GM19023 (cell line): ENCODE measurements around the gene RADIL.

ENCODE experiments used
- ATAC-seq: cut with Tn5 transposase; IDR thresholded peaks from one replicate; pipeline ENCODE4 v1.9.1; 2021; ENCODE audit warnings: mild to moderate bottlenecking, moderate library complexity; ENCODE audit not compliant: unreplicated experiment

RADIL gene

DNA sequence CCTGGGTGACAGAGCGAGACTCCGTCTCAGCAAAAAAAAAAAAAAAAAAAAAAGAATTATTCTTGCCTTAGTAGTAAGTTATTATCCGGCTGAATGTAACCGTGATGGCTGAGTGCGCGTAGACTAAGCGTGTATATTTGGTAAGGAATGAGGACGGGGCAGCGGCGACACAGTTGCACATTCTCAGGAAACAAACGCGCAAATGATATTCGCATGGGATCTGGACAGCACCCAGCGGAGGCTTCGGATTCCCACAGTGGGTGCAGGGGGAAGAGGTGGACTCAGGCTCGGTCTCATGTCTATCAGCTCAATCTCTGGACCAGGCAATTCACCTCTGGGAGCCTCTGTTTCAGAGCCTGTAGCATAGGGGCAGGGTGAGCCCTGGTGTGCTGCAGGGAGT is 50.8 kb downstream of the RADIL start:
- no peak for ATAC-seq

DNA sequence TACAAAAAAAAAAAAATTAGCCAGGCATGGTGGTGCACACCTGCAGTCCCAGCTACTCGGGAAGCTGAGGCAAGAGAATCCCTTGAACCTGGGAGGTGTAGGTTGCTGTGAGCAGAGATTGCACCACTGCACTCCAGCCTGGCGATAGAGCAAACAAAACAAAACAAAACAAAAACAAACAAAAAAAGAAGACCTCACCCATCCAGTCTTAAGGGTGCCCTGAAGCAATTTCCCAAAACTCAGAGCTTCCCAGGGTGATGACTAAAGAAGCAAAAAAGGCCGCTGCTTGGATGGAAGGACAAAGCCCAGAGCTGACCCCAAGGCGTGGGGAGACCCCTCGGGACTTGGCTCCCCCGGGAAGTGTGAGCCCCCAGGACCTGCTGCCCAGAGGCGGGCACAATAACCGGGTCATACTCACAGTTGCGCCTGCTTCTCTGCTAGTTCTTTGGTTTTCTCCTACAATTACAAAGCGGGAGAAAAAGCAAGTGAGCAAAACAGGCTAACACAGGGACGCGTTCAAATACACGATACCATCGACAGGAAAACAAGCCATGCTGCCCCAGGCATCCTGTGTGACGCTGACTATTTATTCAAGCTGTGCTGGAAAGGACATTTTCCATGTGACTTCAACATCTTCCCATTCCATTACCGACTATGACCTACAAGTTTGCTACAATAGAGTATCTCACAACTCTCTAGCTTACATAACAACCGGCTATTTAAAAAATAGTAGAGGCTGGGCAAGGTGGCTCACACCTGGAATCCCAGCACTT is 51.6 kb downstream of the RADIL start:
- no peak for ATAC-seq

DNA sequence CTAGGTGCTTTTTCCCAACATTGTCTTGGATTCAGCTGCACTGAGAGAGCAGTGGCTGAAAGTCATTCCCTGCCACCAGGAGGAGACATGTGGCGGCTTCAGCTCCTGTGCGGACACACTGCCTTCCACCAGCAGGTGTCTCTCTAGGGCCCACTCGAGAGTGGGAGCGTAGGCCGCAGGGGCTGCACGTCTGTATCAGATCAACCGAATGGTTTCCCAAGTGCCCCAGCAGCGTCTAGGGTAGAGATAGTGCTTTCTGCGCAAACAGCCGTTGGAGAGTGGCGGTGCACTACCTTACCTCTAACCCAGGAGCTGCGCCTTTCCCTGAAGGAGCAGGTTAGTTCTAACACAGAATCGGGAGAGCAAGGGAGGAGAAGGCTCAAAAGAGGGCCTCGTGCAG is 53.3 kb downstream of the RADIL start:
- no peak for ATAC-seq

DNA sequence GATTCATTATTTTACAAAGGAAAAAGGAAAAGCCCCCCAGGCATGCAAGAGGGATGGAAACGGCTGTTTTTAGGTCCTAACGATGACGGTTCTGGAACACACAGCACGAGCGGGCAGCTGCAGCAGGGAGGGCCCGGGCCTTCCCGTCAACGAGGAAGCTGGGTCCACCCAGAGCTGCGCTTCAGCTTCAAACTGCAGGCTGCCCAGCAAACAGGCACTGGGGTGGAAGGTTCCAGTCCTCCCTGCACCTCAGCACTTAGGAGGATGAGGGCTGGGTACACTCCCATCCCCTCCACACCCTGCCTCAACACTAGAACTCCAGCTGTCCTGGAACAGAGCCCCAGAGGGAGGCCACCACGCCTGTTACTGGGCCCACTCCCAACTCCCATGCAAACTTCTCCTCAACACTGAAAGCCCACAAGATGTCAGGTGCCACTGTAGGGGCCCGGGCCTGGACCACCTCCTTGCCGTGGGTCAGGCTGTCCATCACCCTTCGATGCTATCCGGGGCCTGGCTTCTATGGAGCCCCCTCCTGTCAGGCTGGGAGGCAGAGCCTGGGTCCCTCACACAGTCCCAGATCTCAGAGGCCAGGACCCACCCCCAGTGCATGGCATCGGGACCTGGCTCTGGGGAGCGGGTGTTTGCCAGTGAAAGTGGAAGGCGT is 54.7 kb downstream of the RADIL start:
- no peak for ATAC-seq

DNA sequence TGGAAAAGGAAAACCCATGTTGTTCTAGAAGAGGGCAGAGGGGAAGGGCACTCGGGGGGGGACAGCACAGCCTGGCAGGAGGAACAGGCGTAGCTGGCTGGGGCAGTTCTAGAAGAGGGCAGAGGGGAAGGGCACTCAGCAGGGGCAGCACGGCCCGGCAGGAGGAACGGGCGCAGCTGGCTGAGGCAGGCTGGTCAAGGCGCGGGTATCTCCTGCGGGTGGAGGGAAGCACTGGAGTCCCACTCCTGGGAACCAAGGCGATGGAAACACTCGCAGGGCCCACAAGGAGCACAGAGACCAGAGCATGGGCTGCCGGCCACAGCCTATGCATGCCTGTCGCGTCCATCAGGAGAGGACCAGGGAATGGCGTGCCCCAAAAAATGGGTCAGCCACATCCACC is 58.4 kb downstream of the RADIL start:
- ATAC-seq: no peak

DNA sequence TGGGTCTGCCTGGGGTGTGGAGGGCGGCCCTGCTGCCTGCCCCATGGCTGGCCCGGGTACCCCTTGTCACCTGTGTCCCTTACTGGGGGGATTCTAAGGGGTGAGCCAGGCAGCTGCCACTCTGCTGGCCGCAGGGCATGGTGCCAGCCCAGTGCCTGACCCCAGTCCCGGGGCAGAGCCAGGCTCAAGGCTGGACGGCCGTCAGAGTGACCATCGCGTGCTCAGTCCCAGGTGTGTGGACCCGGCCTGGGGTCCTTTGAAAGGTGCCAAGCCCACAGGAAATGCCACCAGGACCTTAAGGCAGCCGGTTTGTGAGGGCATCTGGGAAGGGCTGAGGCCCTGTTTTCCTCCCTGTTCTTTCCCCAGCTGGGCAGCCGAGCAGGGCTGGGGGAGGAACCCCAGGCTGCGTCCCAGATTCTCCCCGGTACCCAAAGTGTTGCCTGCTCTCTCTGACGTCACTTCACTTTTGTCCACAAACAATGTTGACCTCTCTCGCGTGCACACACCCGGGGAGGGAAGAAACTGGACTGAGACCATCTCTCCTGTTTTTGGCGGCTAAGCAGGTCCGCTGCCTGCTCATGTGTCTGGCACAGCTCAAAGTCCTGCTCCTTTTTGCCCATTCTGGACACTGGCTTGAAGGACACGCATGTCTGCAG is 59.3 kb downstream of the RADIL start:
- no peak for ATAC-seq

DNA sequence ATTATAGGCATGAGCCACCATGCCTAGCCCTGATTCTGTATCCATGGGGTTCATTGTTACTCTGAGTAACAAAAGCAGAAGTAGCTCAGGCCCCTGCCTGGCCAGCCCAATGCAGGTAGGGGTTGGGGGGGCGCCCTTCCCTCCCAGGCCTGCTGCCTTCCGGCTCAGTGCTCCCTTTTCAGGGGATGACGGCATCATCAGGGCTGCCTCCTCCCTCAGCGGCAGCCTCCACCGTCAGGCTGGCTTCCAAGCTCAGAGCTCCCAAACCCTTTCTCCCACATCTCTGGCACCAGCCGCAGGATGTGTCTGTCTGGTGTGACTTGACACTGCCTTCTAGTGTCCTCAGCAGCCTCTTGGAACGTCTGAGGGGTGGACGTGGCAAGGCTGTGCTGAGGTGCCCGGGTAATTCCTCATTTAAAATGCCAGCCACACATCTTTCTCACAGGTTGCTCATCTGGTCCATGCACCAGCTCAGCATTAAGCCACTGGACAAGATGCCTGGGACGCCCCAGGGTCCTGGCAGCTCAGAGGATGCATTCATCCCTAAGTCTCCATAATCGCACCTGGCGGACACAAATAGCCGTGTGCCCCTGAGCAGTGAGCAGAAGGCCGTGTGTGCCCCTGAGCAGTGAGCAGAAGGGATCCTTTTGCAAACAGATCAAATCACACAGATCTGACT is 59.9 kb downstream of the RADIL start:
- ATAC-seq: no peak

DNA sequence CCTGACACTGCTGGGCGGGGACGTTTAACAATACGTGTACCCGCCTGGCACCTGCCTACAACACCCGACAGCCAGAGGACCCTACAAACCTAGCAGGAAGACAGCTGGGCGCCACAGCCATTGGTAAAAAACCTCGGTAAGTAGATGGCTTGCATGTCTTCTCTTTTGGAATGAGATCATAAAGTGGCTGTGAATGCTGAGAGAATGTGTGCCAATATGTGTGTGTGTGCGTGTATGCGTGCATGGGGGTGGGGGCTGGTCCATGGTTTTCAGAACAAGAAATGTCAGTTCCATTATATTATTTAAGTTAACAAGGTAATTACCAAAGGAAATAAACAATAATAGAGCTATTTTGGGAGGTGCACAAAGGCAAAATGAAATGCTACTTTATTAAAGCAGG is 60.8 kb downstream of the RADIL start:
- no peak for ATAC-seq

DNA sequence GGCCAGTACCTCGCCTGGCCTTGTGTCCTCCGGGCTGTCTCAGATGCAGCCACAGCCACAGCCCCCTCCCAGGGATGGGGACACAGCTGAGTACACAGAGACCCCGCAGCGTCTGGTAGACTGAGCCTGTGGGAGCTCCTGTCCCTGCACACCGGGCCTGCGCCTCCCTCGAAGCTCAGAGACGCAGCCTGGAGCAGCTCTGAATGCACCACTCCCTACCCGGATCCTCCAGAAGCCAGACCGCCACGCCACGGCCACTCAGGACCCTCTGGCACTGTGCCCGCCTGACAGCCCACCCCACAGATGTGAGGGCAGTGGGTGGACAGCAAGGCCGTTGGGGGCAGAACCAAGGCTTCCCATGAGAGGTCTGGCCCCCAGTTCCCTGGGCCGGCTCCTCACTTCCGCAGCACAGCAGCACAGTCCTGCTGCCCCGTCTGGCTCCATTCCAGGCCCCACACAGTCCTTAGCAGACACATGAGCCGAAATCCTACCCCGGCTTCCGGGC is 62.5 kb downstream of the RADIL start:
- no peak for ATAC-seq

DNA sequence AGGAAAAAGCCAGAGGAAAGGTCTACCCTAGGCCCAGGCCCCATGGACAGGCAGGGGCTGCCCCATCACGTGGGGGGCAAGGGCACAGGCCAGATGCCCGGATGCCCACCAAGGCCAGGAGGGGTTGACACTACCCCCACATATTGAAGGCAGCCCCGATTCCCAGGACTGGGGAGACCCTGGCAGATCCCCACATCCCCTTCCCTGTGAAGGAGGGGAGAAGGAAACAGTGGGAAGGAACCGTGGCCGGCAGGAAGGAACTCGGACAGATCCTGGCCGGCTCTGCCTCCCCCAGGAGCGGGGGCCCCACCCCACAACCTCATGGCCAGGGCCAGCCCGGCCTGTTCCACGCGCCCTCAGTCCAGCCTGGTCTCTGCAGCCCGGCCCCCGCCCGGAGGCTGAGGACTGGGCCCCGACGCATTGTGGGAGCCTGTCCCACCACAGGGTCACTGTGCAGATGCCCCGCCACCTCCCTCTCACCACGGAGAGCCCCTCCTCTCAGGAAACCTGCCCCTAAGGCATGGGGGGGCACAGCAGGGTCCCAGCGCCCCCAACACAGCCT is 63.0 kb downstream of the RADIL start:
- ATAC-seq: no peak

DNA sequence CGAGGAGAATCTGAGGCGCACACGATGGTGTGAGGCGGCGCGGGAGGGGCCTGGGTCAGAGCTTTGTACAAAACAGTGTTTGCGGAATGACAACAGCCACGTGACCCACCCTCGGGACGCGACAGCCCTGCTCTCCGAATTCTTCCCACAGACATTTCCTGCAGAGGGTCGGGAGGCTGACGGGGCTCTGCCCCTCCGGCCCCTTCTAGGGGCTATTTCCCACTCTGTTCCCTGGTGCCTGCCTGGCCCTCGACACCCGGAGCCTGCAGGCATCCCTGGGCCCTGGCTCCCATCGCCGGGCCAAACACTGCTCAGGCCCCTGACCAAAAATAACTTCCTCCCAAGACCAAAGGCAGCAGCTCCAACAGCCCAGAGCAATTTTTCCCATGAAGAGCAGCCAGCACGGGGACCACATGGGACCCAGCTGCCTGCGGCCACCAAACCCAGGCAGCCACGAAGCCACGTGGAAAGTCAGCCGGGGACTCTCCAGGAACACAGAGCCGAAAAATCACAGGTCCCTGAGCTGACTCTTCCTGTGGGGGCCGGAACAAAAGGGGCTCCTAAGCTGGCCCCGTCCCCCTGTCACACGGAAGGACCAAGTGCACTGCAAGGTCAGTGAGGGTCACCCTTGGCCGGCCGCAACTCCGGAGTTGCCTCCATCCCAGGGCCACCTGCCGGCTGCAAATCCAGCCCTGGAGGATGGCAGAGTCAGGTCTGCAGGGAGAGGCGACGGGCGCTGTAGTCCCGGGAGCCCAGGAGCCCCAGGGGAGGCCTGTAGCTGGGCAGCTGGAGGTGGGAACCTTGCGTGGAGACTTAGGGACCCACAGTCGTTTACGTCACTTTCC is 63.7 kb downstream of the RADIL start:
- ATAC-seq: no peak

DNA sequence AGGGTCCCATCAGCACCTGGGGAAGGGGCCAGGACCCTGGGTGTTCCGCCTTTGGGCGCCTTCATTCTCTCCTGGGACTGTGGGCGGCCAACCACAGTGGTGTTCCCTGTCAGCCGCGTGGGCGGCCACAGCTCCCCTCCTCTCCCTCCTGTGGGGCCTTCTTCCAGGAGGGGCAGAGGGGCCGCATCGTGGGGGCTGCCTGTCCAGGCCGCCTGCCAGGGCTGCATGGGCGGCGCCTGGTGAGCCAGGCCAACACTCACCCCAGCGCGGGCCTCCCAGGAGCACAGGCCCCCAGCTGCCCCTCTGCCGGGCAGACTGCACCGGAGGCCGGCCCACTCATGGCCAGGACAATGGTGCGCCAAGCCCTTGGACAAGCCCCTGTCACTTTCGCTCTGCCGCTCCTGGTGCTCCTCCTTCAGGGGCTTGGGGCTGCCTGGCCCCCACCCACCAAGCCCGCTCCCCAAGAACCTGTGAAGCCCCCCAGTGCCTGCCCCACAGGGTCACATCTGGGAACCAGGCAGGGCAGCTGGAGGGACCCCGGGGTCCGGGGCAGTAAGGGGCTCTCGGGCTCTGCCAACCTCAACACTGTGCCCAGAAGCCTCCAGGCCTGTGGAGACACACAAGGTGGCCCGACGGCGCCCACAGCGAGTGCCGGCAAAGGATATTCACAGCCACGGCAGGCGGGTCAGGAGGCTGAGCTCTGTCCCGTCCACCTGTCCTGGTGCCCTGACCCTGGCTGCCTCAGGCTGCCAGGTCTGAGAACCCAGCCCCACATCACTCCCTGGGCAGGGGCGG is 65.3 kb downstream of the RADIL start:
- ATAC-seq: no peak

DNA sequence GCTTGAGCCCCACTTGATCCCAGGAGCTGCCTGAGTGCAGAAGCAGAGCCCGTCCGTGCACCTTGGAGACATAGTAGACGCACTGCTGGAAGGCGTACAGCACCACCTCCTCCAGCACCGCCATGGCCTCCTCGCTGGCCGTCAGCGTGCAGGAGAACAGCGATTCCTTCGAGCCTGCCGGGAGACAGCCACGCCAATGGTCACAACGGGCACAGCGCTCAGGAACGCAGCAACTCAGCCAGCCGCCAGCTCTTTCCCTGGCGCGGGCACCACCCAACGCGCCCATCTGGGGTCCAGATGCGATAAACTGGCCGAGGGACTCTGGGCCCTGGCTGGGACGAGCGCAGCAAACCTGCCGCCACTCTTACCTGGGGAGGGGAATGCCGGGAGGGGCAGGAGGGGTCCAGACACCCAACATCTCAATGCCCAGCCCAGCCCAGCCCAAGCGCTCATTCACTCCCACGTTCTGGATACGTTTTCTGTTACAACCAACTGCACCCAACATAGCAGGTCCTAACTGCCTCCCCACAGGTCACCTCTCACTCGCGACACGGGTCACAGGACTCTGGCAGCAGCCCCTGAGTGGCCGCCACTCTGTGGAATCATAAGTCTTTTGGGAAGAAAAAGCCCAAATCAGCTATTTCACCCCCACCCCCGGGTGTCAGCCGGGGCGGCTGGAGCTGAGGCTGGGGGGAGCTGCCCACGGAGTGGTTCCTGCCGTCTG is 66.2 kb downstream of the RADIL start:
- no peak for ATAC-seq

DNA sequence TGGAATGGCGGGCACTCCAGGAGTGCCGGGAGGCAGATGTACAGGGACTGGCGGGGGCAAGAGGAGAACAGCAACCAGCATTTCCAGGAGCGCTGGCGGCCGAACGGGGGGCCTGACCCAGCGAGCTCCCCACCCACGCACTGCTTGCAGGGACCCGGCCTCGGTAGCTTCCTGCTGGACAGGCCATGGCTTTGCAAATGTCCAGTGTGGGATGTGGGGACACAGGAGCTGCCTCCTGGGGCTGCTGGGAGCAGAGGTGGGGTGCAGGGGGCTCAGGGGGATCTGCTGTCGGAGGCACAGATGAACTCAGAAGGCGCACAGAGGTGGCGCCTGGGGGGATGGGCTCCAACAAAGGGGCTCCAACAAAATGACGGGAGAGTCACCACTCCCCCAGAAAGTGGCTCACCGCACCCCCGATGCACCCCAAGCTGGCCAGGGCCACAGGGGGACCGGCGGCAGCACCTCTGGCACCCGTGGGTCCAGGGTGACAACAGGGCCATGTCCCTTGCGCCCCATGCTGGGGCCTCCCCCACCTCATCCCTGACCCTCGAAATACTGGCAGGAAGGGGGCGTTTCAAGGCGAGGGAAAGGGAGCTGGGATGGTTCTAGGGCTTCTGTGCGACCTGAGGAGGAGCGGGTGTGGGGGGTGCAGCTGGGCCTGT is 67.0 kb downstream of the RADIL start:
- ATAC-seq: no peak

DNA sequence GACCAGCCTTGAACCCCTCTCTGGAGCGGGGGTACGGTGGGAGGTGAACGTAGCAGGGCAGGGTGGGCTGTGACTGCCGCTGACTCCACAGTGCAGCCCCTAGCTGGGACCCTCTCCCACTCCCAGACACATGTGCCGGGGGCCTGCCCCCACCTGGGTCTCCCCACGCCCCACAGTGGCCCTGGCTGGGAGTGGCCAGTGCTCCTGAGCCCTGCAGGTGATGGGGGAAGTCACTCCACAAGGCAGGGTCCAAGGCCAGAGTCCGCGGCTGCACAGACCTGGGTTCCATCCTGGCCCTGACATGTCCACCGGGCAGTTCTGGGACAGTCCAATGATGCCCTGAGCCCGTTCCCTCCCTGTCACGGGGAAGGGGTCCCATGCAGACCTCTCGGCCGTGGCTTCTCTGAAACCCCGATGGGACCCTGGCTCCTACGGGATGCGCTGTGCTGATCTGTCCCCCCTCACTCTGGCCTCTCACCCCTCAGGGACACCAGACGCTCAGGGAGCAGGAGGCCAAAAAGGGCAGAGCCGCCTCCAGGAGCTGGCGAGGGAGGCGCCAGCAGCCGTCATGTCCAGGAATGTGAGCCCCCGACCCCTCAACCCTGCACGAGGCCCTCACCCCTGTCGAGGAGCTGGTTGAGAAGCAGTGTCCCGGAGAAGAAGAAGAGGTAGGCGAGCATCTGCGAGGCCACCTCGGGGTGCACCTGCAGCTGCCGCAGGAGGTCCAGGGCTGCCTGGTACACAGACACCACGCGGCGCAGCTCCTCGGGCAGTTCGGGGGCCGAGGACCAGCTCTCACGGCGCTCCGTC is 67.7 kb downstream of the RADIL start:
- ATAC-seq: no peak

DNA sequence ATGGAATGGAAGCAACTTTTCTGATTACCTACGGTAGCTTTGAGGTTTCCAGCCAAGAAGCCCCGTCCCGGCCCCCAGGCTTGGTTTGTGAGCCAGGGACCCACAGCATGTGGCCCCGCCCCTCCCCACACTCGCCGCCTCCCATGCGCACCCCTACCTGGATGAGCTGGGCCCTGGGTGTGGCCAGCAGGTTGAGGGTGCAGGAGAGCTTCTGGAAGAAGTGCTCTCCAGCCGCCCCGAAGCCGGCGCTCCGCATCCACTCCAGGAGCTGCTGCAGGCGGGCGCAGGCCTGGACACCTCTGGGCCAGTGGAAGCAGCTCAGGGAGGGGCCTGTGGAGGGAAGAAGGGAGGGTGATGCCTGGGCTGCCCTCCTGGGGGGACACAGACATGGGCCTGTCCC is 68.4 kb downstream of the RADIL start:
- no peak for ATAC-seq

DNA sequence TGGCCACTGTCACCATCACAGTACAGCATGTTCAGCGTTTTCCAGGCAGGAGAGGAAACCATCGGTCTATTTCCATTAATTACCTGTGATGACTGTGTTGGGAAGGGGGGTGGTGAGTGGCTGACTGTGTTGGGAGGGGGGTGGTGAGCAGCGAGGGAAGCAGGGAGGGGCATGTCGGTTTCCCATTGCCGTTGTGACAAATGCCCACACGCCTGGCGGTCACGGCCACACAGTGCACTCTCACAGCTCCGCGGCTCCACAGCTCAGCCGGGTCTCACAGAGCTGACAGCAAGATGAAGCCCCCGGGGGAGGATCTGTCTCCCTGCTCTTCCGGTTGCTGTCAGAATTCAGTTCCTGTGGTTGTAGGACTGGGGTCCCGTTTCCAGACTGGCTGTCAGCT is 69.1 kb downstream of the RADIL start:
- ATAC-seq: no peak
